K562 (cell line): Measurements from ENCODE around the gene KPTN. TPM values are rescaled to one million over a fixed set of nuclear protein-coding genes. Genes with fewer than 3 reads are reported as not detected.

Experiments
- BCL6 ChIP-seq: fragments of 250-450 bp; sonication (Bioruptor Pico); IDR thresholded peaks from 2 replicates; pipeline ENCODE4 v1.4.0; 2020
- CBFB ChIP-seq: sonication (generic); formaldehyde crosslinking; IDR thresholded peaks from 2 replicates; pipeline ENCODE4 v1.4.0; 2020; ENCODE audit warnings: mild to moderate bottlenecking, missing genetic modification reagents
- COPS2 ChIP-seq: fragments of 450-650 bp; conservative IDR thresholded peaks from 2 replicates; pipeline ENCODE4 v1.6.1; 2016; ENCODE audit warnings: mild to moderate bottlenecking, moderate library complexity
- DIDO1 ChIP-seq: fragments of 450-650 bp; IDR thresholded peaks from 2 replicates; pipeline ENCODE4 v1.6.1; 2016; ENCODE audit warnings: low read depth, missing biosample characterization, missing genetic modification characterization
- HDAC2 ChIP-seq: fragments of 450-650 bp; IDR thresholded peaks from 2 replicates; pipeline ENCODE4 v1.6.1; 2016; ENCODE audit warnings: mild to moderate bottlenecking
- HDAC3 ChIP-seq: fragments of 450-650 bp; IDR thresholded peaks from 2 replicates; pipeline ENCODE4 v1.6.1; 2018; ENCODE audit warnings: borderline replicate concordance, mild to moderate bottlenecking, moderate library complexity; ENCODE audit not compliant: partially characterized antibody
- MYC ChIP-seq, 2 experiments: fragments of 250-450 bp in 1 of 2; sonication (Bioruptor Pico) in 1 of 2; IDR thresholded peaks; 2 replicates each; pipeline versions ENCODE4 v1.5.1 to v1.6.1; 2012 to 2021; ENCODE audit warnings: low read depth in 2 of 2, borderline replicate concordance in 1 of 2, improper control_type of control experiment in 1 of 2, low read length in 1 of 2, mild to moderate bottlenecking in 1 of 2, moderate library complexity in 1 of 2
- POLR2AphosphoS5 ChIP-seq: IDR thresholded peaks from 2 replicates; pipeline ENCODE4 v1.6.1; 2011; ENCODE audit warnings: mild to moderate bottlenecking, low read depth, low read length, moderate library complexity; ENCODE audit not compliant: control insufficient read depth, insufficient read depth
- POLR2H ChIP-seq: IDR thresholded peaks from 2 replicates; pipeline ENCODE4 v1.6.1; 2016; ENCODE audit warnings: missing genetic modification characterization, low read depth, mild to moderate bottlenecking, control low read depth, missing compliant biosample characterization, moderate library complexity
- SREBF1 ChIP-seq: fragments of 150-350 bp; IDR thresholded peaks from 2 replicates; pipeline ENCODE4 v1.6.1; 2014; ENCODE audit warnings: antibody characterized with exemption, low read depth, low read length, borderline replicate concordance
- SREBF2 ChIP-seq: sonication (generic); formaldehyde crosslinking; IDR thresholded peaks from 2 replicates; pipeline ENCODE4 v1.4.0; 2020; ENCODE audit warnings: mild to moderate bottlenecking, missing genetic modification reagents
- U2AF2 ChIP-seq: fragments of 200-400 bp; formaldehyde crosslinking; optimal IDR thresholded peaks from 2 replicates; pipeline ENCODE3; 2017; ENCODE audit warnings: low read depth, mild to moderate bottlenecking, low read length
- XRCC4 ChIP-seq: IDR thresholded peaks from one replicate; pipeline ENCODE4 v1.6.1; 2011; ENCODE audit not compliant: insufficient read depth, insufficient read length; ENCODE audit errors: extremely low read depth
- ZNF280A ChIP-seq: fragments of 450-650 bp; IDR thresholded peaks from 2 replicates; pipeline ENCODE4 v1.6.1; 2018; ENCODE audit warnings: mild to moderate bottlenecking, low read depth; ENCODE audit not compliant: partially characterized antibody
- ZNF507 ChIP-seq: conservative IDR thresholded peaks from 2 replicates; pipeline ENCODE4 v1.6.1; 2017; ENCODE audit warnings: missing genetic modification characterization, missing compliant biosample characterization
- ZNF780A ChIP-seq: fragments of 250-450 bp; sonication (Bioruptor Pico); IDR thresholded peaks from 2 replicates; pipeline ENCODE4 v1.5.0; 2021; ENCODE audit warnings: mild to moderate bottlenecking
- polyA plus RNA-seq, 8 experiments: library from polyadenylated mRNA; depleted of rRNA in 4 of 8; stranded (reverse) in 5 of 8; unstranded in 3 of 8; fragments of >200 nt; fragmentation: Nextera tagmentation in 2 of 8; fragmentation: Illumina TruSeq in 1 of 8; extraction: Ambion mirVana in 2 of 8; extraction: Trizol in 1 of 8; gene quantifications; 2 replicates each; pipeline versions ENCODE4 v1.2.1 to v1.2.3, GENCODE V29; 2011 to 2014; ENCODE audit warnings: inconsistent platforms in 1 of 8, missing spikeins in 1 of 8
- total RNA-seq, 7 experiments: library from RNA; depleted of rRNA in 6 of 7; stranded (reverse); fragments of >200 nt in 6 of 7; fragmentation: Illumina TruSeq in 2 of 7; extraction: Trizol in 2 of 7; gene quantifications; 2 replicates each; pipeline versions ENCODE4 v1.2.1 to v1.2.3, GENCODE V29; 2011 to 2021; ENCODE audit warnings: low replicate concordance in 1 of 7
- TF ChIP-seq, protein P1 (sequence below): fragments of 250-450 bp; sonication (Bioruptor Pico); IDR thresholded peaks from 2 replicates; pipeline ENCODE4 v1.5.1; 2021; ENCODE audit warnings: mild to moderate bottlenecking
- TF ChIP-seq, protein P2 (sequence below): fragments of 250-450 bp; sonication (Bioruptor Pico); IDR thresholded peaks from 2 replicates; pipeline ENCODE4 v1.4.0; 2020

Gene KPTN
- total and polyA plus RNA-seq, 9 of the 15 experiments (the other 6 are each of a cell fraction or from before 2014, with no cell fraction given): 0.56 to 18.2 (median 8.5) TPM

DNA sequence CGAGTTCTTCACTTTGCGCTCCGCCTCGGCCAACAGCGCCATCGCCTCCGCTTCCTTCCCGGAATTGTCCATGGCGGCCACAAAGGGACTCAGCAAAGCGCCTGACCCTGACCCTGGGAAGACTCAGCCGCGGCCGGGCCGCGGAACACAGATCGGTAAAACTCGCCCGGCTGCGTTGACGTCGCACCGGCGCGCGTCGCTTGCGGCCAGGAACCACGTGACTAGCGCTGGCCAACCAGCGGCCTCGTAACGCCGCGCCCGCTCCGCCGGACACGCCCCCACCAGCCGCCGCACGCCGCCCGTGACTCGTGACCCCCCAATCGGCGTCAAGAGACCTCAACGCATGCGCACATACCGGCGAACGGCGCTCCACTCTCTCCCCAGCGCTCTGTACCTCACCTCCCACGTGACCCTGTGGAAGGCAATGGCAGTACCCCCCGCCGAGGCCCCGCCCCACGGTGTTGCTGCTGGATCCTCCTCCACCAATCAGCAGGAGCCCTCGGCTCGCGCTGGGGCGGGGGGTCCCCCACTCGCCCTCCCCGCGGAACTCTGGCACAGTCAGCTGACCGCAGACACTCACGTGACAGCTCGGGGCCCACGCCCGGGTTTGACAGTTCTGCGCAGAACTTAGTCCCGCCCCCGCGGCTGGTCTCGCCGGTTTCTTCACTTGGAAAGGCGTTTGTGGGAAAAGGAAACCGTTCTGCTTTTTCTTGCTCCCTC lies 31.0 kb upstream of the KPTN start, which contains the start of gene NAPA (continued):
- TF ChIP-seq, protein P1, sequence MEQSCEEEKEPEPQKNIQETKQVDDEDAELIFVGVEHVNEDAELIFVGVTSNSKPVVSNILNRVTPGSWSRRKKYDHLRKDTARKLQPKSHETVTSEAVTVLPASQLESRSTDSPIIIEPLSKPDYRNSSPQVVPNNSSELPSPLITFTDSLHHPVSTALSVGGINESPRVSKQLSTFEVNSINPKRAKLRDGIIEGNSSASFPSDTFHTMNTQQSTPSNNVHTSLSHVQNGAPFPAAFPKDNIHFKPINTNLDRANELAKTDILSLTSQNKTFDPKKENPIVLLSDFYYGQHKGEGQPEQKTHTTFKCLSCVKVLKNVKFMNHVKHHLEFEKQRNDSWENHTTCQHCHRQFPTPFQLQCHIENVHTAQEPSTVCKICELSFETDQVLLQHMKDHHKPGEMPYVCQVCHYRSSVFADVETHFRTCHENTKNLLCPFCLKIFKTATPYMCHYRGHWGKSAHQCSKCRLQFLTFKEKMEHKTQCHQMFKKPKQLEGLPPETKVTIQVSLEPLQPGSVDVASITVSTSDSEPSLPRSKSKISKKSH (CRISPR knock-in tag): no peak
- TF ChIP-seq HDAC3 (no peak), ZNF507 (tag) (no peak), HDAC2 (peak; percentile 45; the same call in 1 of the 2 replicates), XRCC4 (no peak), CBFB (CRISPR knock-in tag) (no peak), POLR2H (tag) (no peak), COPS2 (no peak), ZNF280A (no peak), SREBF1 (peak; percentile 15; the same call in 1 of the 2 replicates), POLR2AphosphoS5 (peak; percentile 56), SREBF2 (CRISPR knock-in tag) (no peak), DIDO1 (no peak), U2AF2 (no peak), MYC (IDR thresholded peaks at IDR 0.05; ENCODE audit: low read depth, low read length) (peak; percentile 76), MYC (CRISPR knock-in tag; IDR thresholded peaks at IDR 0.05; ENCODE audit: borderline replicate concordance, low read depth) (no peak), BCL6 (no peak), ZNF780A (CRISPR knock-in tag) (no peak)
- TF ChIP-seq, protein P2, sequence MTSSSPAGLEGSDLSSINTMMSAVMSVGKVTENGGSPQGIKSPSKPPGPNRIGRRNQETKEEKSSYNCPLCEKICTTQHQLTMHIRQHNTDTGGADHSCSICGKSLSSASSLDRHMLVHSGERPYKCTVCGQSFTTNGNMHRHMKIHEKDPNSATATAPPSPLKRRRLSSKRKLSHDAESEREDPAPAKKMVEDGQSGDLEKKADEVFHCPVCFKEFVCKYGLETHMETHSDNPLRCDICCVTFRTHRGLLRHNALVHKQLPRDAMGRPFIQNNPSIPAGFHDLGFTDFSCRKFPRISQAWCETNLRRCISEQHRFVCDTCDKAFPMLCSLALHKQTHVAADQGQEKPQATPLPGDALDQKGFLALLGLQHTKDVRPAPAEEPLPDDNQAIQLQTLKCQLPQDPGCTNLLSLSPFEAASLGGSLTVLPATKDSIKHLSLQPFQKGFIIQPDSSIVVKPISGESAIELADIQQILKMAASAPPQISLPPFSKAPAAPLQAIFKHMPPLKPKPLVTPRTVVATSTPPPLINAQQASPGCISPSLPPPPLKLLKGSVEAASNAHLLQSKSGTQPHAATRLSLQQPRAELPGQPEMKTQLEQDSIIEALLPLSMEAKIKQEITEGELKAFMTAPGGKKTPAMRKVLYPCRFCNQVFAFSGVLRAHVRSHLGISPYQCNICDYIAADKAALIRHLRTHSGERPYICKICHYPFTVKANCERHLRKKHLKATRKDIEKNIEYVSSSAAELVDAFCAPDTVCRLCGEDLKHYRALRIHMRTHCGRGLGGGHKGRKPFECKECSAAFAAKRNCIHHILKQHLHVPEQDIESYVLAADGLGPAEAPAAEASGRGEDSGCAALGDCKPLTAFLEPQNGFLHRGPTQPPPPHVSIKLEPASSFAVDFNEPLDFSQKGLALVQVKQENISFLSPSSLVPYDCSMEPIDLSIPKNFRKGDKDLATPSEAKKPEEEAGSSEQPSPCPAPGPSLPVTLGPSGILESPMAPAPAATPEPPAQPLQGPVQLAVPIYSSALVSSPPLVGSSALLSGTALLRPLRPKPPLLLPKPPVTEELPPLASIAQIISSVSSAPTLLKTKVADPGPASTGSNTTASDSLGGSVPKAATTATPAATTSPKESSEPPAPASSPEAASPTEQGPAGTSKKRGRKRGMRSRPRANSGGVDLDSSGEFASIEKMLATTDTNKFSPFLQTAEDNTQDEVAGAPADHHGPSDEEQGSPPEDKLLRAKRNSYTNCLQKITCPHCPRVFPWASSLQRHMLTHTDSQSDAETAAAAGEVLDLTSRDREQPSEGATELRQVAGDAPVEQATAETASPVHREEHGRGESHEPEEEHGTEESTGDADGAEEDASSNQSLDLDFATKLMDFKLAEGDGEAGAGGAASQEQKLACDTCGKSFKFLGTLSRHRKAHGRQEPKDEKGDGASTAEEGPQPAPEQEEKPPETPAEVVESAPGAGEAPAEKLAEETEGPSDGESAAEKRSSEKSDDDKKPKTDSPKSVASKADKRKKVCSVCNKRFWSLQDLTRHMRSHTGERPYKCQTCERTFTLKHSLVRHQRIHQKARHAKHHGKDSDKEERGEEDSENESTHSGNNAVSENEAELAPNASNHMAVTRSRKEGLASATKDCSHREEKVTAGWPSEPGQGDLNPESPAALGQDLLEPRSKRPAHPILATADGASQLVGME (CRISPR knock-in tag): no peak
